HCT116 (cell line): ENCODE results near the gene DNASE1L1. TPM values are rescaled to one million over a fixed set of nuclear protein-coding genes. Genes with fewer than 3 reads are reported as not detected.

Experiments used
- ATAC-seq: fragments of 200-7000 bp; cut with Tn5 transposase; 2 replicates; pipeline ENCODE4 v1.9.1; 2020; ENCODE audit warnings: mild to moderate bottlenecking, moderate library complexity
- BruUV-seq: library from RNA; stranded (reverse); fragments of 400-500 nt; replicated peaks from 2 replicates; lab custom pipeline; 2021; lab: Mats Ljungman, UMichigan
- CTCF ChIA-PET: fragments of 300-600 bp; sonication (Branson Sonifier 250); formaldehyde crosslinking; loops from one replicate; lab custom pipeline; 2021; ENCODE audit warnings: antibody characterized with exemption; lab: Charles Lee
- POLR2A ChIA-PET: fragments of 300-600, 350-600 bp; sonication (Branson Sonifier 250); formaldehyde crosslinking; loops from one replicate; lab custom pipeline; 2021; ENCODE audit warnings: antibody characterized with exemption; lab: Charles Lee
- RAD21 ChIA-PET, 2 experiments: fragments of 300-600 bp; sonication (Branson Sonifier 250); formaldehyde crosslinking; loops; one replicate each; lab custom pipeline; 2023; ENCODE audit warnings: low total read pairs in 2 of 2; ENCODE audit not compliant: uncharacterized antibody in 2 of 2, unreplicated experiment in 2 of 2, low non-redundant PET in 1 of 2; lab: Charles Lee
- DNase-seq: peaks from one replicate; pipeline ENCODE4 v3.0.0-alpha.2; 2010; ENCODE audit warnings: low read depth, low spot score
- H2AFZ ChIP-seq: fragments of 200-600 bp; shearing (Covaris generic), sonication (generic); 2 replicates; pipeline ENCODE4 v1.6.1; 2017; ENCODE audit warnings: low read depth, mixed run types, mixed read lengths, antibody characterized with exemption, low read length; ENCODE audit not compliant: poor library complexity, severe bottlenecking
- H3K27ac ChIP-seq: 2 replicates; pipeline ENCODE4 v1.5.1; 2012; ENCODE audit warnings: low read depth, low read length
- H3K27me3 ChIP-seq: fragments of 200-600 bp; sonication (generic); 2 replicates; pipeline ENCODE4 v1.6.1; 2016; ENCODE audit warnings: mixed run types, low read length, mixed read lengths; ENCODE audit not compliant: insufficient read depth
- H3K36me3 ChIP-seq, 2 experiments: fragments of 200-500 bp in 1 of 2; fragments of 200-600 bp in 1 of 2; sonication (Bioruptor generic) in 1 of 2; sonication (generic) in 1 of 2; 2 replicates each; pipeline versions ENCODE4 v1.5.1 to v1.6.1; 2014 to 2016; ENCODE audit warnings: low read length in 2 of 2, inconsistent platforms in 1 of 2, mixed read lengths in 1 of 2, mixed run types in 1 of 2; ENCODE audit not compliant: insufficient read depth in 2 of 2, control insufficient read depth in 1 of 2
- H3K4me1 ChIP-seq, 2 experiments: fragments of 200-600 bp in 1 of 2; sonication (generic) in 1 of 2; 2 replicates each; pipeline versions ENCODE4 v1.5.1 to v1.6.1; 2012 to 2017; ENCODE audit warnings: low read length in 2 of 2, inconsistent platforms in 1 of 2, mild to moderate bottlenecking in 1 of 2, mixed read lengths in 1 of 2, mixed run types in 1 of 2, moderate library complexity in 1 of 2; ENCODE audit not compliant: insufficient read depth in 2 of 2, control insufficient read depth in 1 of 2
- H3K4me2 ChIP-seq: fragments of 200-600 bp; sonication (generic); 2 replicates; pipeline ENCODE4 v1.6.1; 2017; ENCODE audit warnings: mixed run types, low read length, mixed read lengths
- H3K4me3 ChIP-seq, 2 experiments: fragments of 200-600 bp in 1 of 2; sonication (generic) in 1 of 2; replicated peaks in 1 of 2; 2 replicates each; pipeline ENCODE4 v1.5.1; 2011 to 2016; ENCODE audit warnings: low read length in 2 of 2, control low read depth in 1 of 2, low read depth in 1 of 2, mild to moderate bottlenecking in 1 of 2, mixed read lengths in 1 of 2, mixed run types in 1 of 2
- H3K79me2 ChIP-seq: fragments of 200-600 bp; sonication (generic); 2 replicates; pipeline ENCODE4 v1.6.1; 2017; ENCODE audit warnings: mild to moderate bottlenecking, mixed run types, low read length, moderate library complexity, mixed read lengths; ENCODE audit not compliant: insufficient read depth
- H3K9ac ChIP-seq: fragments of 200-600 bp; sonication (generic); 2 replicates; pipeline ENCODE4 v1.6.1; 2016; ENCODE audit warnings: low read length, mixed read lengths
- H3K9me2 ChIP-seq: fragments of 200-600 bp; sonication (generic), shearing (Covaris generic); 2 replicates; pipeline ENCODE4 v1.6.1; 2017; ENCODE audit warnings: mixed run types, mild to moderate bottlenecking, moderate library complexity; ENCODE audit not compliant: insufficient read depth
- H3K9me3 ChIP-seq, 2 experiments: fragments of 200-500 bp in 1 of 2; fragments of 200-600 bp in 1 of 2; sonication (Bioruptor generic) in 1 of 2; sonication (generic) in 1 of 2; 2 replicates each; pipeline ENCODE4 v1.6.1; 2014 to 2017; ENCODE audit warnings: low read length in 2 of 2, mixed read lengths in 2 of 2, inconsistent platforms in 1 of 2, low read depth in 1 of 2, mild to moderate bottlenecking in 1 of 2, mixed run types in 1 of 2, moderate library complexity in 1 of 2; ENCODE audit not compliant: control insufficient read depth in 1 of 2, insufficient read depth in 1 of 2
- H4K20me1 ChIP-seq: fragments of 200-600 bp; sonication (generic), shearing (Covaris generic); 2 replicates; pipeline ENCODE4 v1.6.1; 2017; ENCODE audit warnings: mixed run types, mild to moderate bottlenecking, moderate library complexity; ENCODE audit not compliant: insufficient read depth
- EGR1 ChIP-seq: IDR thresholded peaks from 2 replicates; pipeline ENCODE4 v1.6.1; 2012; ENCODE audit warnings: low read depth
- EZH2 ChIP-seq: fragments of 200-600 bp; sonication (generic); IDR thresholded peaks from 2 replicates; pipeline ENCODE4 v1.6.1; 2017; ENCODE audit warnings: antibody characterized with exemption, mixed run types
- FOSL1 ChIP-seq: IDR thresholded peaks from 2 replicates; pipeline ENCODE4 v1.6.1; 2012; ENCODE audit warnings: low read depth
- JUND ChIP-seq: IDR thresholded peaks from 2 replicates; pipeline ENCODE4 v1.6.1; 2012
- POLR2AphosphoS5 ChIP-seq: IDR thresholded peaks from 2 replicates; pipeline ENCODE4 v1.6.1; 2011; ENCODE audit warnings: mild to moderate bottlenecking, low read depth, low read length, moderate library complexity
- SP1 ChIP-seq: IDR thresholded peaks from 2 replicates; pipeline ENCODE4 v1.6.1; 2012; ENCODE audit warnings: low read depth
- TCF7L2 ChIP-seq: IDR thresholded peaks from 2 replicates; pipeline ENCODE4 v1.7.0; 2011; ENCODE audit warnings: borderline replicate concordance, inconsistent platforms; ENCODE audit not compliant: insufficient read depth, insufficient read length; ENCODE audit errors: extremely low read depth
- ZFX ChIP-seq: fragments of 450-650 bp; IDR thresholded peaks from 2 replicates; pipeline ENCODE4 v1.6.1; 2017
- intact Hi-C: fragments of 100-400 bp; cut with micrococcal nuclease; formaldehyde crosslinking; loops from 2 replicates; pipeline ENCODE4 v1.10.0; 2022
- total RNA-seq: library from RNA; stranded (reverse); gene quantifications from one replicate; pipeline ENCODE4 v1.2.1, GENCODE V29; 2021; ENCODE audit not compliant: unreplicated experiment
- TF ChIP-seq, protein P1 (sequence below): IDR thresholded peaks from 2 replicates; pipeline ENCODE4 v1.6.1; 2011; ENCODE audit warnings: mild to moderate bottlenecking, low read length, moderate library complexity; ENCODE audit not compliant: insufficient replicate concordance; ENCODE audit errors: extremely low read depth
- TF ChIP-seq, protein P2 (sequence below): IDR thresholded peaks from 2 replicates; pipeline ENCODE4 v1.6.1; 2012

The DNASE1L1 gene
- total RNA-seq, 1 experiment from 2014 or later, result 16.5 TPM

- Histone ChIP-seq H3K27me3 (no peaks in the 10 kb centered on the region), H3K27ac (no peak overlapping the region), H3K9me3 (no peaks in the 10 kb centered on the region), H3K9ac (no peak overlapping the region), H3K36me3 (no peaks in the 10 kb centered on the region), H3K4me1 (peaks cover 0 to 17% of the 10 kb centered on the region in 2 experiments; a peak in 2 of 4 replicates), H2AFZ (no peak overlapping the region), H3K79me2 (peaks cover 7% of the 10 kb centered on the region; the same call in 1 of the 2 replicates), H3K9me2 (no peaks in the 10 kb centered on the region), H4K20me1 (no peaks in the 10 kb centered on the region), H3K4me2 (no peak overlapping the region), H3K4me3 (no peak overlapping the region)
- no TSS peak for BruUV-seq
- TF ChIP-seq POLR2AphosphoS5, result no peak
- no peak for TF ChIP-seq JUND
- TF ChIP-seq, protein P1, sequence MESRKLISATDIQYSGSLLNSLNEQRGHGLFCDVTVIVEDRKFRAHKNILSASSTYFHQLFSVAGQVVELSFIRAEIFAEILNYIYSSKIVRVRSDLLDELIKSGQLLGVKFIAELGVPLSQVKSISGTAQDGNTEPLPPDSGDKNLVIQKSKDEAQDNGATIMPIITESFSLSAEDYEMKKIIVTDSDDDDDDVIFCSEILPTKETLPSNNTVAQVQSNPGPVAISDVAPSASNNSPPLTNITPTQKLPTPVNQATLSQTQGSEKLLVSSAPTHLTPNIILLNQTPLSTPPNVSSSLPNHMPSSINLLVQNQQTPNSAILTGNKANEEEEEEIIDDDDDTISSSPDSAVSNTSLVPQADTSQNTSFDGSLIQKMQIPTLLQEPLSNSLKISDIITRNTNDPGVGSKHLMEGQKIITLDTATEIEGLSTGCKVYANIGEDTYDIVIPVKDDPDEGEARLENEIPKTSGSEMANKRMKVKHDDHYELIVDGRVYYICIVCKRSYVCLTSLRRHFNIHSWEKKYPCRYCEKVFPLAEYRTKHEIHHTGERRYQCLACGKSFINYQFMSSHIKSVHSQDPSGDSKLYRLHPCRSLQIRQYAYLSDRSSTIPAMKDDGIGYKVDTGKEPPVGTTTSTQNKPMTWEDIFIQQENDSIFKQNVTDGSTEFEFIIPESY, result no peak
- no peak for TF ChIP-seq TCF7L2
- no peak for TF ChIP-seq EZH2
- TF ChIP-seq, protein P2, sequence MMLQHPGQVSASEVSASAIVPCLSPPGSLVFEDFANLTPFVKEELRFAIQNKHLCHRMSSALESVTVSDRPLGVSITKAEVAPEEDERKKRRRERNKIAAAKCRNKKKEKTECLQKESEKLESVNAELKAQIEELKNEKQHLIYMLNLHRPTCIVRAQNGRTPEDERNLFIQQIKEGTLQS, result no peak
- no peak for TF ChIP-seq ZFX
- TF ChIP-seq EGR1, result no peak
- TF ChIP-seq SP1, result no peak
- TF ChIP-seq FOSL1, result no peak
- ChIA-PET POLR2A (no interaction called here), CTCF (no interaction called here), RAD21 (no interaction called here)
- DNase-seq, result no peak
- no peak for ATAC-seq
- intact Hi-C loops, result no loop called here
Observed at GRCh38 chrX:154430479-154430878, 21.4 kb upstream of the DNASE1L1 start.
